Measurements from ENCODE around the gene DLK1. TPM values are rescaled to one million over a fixed set of nuclear protein-coding genes. Genes with fewer than 3 reads are reported as not detected.

DLK1 gene
- total and polyA plus RNA-seq, 2 of the 13 experiments (the other 11 are each of a cell fraction or from before 2014, with no cell fraction given), result 95.5 to 312 TPM

DNA sequence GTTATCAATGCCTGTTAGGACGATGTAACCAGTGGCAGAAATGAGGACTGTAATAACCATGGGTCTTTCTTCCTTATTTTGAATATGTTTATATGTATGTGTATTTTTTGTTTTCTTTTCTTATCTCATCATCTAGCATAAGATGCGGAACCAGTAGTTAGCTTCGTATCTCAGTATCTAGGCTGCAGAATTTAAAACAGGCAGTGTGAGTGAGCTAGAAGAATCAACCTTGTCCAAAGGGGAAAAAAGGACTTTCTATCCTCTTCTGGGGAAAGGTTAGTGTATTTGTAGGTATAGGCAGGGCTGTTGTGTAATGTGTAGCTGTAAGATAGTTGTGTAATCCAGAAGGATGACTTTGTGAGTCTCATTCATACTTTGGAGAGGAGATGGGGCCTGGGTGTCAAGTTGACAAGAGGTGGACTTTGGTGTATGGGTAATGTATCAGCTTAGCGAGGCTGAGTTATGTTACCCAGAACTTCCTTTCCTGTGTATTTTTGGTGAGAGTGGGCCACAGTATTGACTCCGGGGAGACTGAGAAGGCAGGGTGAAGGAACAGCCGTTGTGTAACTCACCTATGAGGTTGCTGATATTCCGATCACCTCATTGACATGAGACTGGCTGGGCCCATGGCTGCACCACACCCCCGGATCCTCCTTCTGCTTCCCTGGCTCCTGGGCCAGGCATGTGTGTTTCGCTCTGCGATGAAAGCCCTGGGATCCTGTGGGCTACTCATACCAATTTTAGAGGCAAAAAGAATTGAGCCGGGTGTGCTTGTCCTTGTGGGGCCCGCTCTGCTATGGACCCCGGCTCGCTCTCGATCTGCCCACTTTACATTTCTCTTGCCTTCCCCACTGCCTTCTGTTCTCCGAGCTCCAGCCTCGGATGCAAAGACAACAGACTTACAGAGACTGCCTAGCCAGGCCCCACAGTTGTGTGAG lies 24.3 kb downstream of the DLK1 start (continued):
- TF ChIP-seq ZNF629 (CRISPR knock-in tag; conservative IDR thresholded peaks at IDR 0.05) (0 out of 2 replicates have a peak, but pooled peaks have one; percentile 65), ELF3 (CRISPR knock-in tag; IDR thresholded peaks at IDR 0.05) (peak; percentile 93), ZFP36 (IDR thresholded peaks at IDR 0.05; ENCODE audit: borderline replicate concordance, low read depth, low read length, partially characterized antibody) (no peak), THYN1 (CRISPR knock-in tag; IDR thresholded peaks at IDR 0.05; ENCODE audit: borderline replicate concordance, low read depth) (no peak; the same call in 1 of the 2 replicates), KDM1A (CRISPR knock-in tag; IDR thresholded peaks at IDR 0.05) (peak; percentile 46; the same call in 1 of the 2 replicates), JUNB (CRISPR knock-in tag; IDR thresholded peaks at IDR 0.05; ENCODE audit: borderline replicate concordance) (no peak), ZMAT3 (CRISPR knock-in tag; conservative IDR thresholded peaks at IDR 0.05) (no peak), MXI1 (IDR thresholded peaks at IDR 0.05; ENCODE audit: borderline replicate concordance, low read depth, low read length) (no peak), MED8 (CRISPR knock-in tag; IDR thresholded peaks at IDR 0.05; ENCODE audit: insufficient replicate concordance) (peak; percentile 96), ZNF619 (CRISPR knock-in tag; IDR thresholded peaks at IDR 0.05) (no peak), ZNF383 (CRISPR knock-in tag; IDR thresholded peaks at IDR 0.05; ENCODE audit: borderline replicate concordance) (peak; percentile 83; the same call in 1 of the 2 replicates), ARNT (IDR thresholded peaks at IDR 0.05) (no peak), ZNF329 (CRISPR knock-in tag; IDR thresholded peaks at IDR 0.05; ENCODE audit: low read depth) (no peak), ZBTB1 (CRISPR knock-in tag; IDR thresholded peaks at IDR 0.05; ENCODE audit: borderline replicate concordance) (no peak), PHF20 (CRISPR knock-in tag; IDR thresholded peaks at IDR 0.05) (no peak), SRSF4 (IDR thresholded peaks at IDR 0.05; ENCODE audit: low read depth, low read length, poor library complexity, severe bottlenecking) (no peak), ISX (CRISPR knock-in tag; conservative IDR thresholded peaks at IDR 0.05) (no peak), RFXANK (CRISPR knock-in tag; IDR thresholded peaks at IDR 0.05) (no peak), NFE2L2 (IDR thresholded peaks at IDR 0.05; ENCODE audit: low read length) (no peak), STAT5B (CRISPR knock-in tag; IDR thresholded peaks at IDR 0.05) (peak; percentile 89; the same call in 1 of the 2 replicates), GPN1 (CRISPR knock-in tag; IDR thresholded peaks at IDR 0.05; ENCODE audit: borderline replicate concordance) (no peak)
- TF ChIP-seq, protein P1, sequence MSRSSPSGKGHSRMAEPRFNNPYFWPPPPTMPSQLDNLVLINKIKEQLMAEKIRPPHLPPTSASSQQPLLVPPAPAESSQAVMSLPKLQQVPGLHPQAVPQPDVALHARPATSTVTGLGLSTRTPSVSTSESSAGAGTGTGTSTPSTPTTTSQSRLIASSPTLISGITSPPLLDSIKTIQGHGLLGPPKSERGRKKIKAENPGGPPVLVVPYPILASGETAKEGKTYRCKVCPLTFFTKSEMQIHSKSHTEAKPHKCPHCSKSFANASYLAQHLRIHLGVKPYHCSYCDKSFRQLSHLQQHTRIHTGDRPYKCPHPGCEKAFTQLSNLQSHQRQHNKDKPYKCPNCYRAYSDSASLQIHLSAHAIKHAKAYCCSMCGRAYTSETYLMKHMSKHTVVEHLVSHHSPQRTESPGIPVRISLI (CRISPR knock-in tag; IDR thresholded peaks at IDR 0.05; ENCODE audit: borderline replicate concordance), result peak; percentile 56; the same call in 1 of the 2 replicates
- TF ChIP-seq, protein P2, sequence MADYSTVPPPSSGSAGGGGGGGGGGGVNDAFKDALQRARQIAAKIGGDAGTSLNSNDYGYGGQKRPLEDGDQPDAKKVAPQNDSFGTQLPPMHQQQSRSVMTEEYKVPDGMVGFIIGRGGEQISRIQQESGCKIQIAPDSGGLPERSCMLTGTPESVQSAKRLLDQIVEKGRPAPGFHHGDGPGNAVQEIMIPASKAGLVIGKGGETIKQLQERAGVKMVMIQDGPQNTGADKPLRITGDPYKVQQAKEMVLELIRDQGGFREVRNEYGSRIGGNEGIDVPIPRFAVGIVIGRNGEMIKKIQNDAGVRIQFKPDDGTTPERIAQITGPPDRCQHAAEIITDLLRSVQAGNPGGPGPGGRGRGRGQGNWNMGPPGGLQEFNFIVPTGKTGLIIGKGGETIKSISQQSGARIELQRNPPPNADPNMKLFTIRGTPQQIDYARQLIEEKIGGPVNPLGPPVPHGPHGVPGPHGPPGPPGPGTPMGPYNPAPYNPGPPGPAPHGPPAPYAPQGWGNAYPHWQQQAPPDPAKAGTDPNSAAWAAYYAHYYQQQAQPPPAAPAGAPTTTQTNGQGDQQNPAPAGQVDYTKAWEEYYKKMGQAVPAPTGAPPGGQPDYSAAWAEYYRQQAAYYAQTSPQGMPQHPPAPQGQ (CRISPR knock-in tag; IDR thresholded peaks at IDR 0.05; ENCODE audit: borderline replicate concordance), result no peak
- TF ChIP-seq, protein P3, sequence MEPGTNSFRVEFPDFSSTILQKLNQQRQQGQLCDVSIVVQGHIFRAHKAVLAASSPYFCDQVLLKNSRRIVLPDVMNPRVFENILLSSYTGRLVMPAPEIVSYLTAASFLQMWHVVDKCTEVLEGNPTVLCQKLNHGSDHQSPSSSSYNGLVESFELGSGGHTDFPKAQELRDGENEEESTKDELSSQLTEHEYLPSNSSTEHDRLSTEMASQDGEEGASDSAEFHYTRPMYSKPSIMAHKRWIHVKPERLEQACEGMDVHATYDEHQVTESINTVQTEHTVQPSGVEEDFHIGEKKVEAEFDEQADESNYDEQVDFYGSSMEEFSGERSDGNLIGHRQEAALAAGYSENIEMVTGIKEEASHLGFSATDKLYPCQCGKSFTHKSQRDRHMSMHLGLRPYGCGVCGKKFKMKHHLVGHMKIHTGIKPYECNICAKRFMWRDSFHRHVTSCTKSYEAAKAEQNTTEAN (CRISPR knock-in tag; conservative IDR thresholded peaks at IDR 0.05), result peak; percentile 87
- TF ChIP-seq, protein P4, sequence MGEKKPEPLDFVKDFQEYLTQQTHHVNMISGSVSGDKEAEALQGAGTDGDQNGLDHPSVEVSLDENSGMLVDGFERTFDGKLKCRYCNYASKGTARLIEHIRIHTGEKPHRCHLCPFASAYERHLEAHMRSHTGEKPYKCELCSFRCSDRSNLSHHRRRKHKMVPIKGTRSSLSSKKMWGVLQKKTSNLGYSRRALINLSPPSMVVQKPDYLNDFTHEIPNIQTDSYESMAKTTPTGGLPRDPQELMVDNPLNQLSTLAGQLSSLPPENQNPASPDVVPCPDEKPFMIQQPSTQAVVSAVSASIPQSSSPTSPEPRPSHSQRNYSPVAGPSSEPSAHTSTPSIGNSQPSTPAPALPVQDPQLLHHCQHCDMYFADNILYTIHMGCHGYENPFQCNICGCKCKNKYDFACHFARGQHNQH (CRISPR knock-in tag; IDR thresholded peaks at IDR 0.05), result peak; percentile 80; the same call in 1 of the 2 replicates
